AG10803 (cell line): ENCODE measurements around the gene NEK8.
"Not testable (repeated sequence)": the region's sequence is repeated elsewhere in the genome, so short reads cannot be mapped to it uniquely, and the experiment has no call there.

Source experiments
- DNase-seq: peaks from one replicate; pipeline ENCODE4 v3.0.0; 2010; ENCODE audit warnings: low read depth
- H3K4me3 ChIP-seq: 2 replicates; pipeline ENCODE4 v1.5.1; 2011; ENCODE audit warnings: mild to moderate bottlenecking, low read length, control low read depth
- TF ChIP-seq, protein P1 (sequence below): conservative IDR thresholded peaks from 2 replicates; pipeline ENCODE4 v1.5.1; 2011; ENCODE audit warnings: mild to moderate bottlenecking, low read length, control low read depth, inconsistent platforms

NEK8 gene

DNA sequence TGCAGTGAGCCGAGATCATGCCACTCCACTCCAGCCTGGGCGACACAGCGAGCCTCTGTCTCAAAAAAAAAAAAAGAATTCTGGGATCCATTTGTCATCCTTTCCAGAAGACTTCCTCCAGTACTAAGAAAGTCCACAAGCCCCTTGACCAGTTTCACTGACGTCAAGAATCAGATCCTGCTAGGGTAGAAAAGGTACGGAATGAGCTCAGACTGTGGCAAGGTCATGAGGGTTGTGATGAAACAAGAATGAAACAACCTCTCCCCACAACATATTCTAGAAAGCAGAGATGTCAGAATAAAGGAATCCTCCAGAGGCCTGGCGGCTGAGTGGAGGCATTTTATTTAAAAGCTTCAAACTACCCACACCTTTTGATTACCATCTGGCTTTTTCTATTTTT, 45.1 kb downstream of the NEK8 start:
- TF ChIP-seq, protein P1, sequence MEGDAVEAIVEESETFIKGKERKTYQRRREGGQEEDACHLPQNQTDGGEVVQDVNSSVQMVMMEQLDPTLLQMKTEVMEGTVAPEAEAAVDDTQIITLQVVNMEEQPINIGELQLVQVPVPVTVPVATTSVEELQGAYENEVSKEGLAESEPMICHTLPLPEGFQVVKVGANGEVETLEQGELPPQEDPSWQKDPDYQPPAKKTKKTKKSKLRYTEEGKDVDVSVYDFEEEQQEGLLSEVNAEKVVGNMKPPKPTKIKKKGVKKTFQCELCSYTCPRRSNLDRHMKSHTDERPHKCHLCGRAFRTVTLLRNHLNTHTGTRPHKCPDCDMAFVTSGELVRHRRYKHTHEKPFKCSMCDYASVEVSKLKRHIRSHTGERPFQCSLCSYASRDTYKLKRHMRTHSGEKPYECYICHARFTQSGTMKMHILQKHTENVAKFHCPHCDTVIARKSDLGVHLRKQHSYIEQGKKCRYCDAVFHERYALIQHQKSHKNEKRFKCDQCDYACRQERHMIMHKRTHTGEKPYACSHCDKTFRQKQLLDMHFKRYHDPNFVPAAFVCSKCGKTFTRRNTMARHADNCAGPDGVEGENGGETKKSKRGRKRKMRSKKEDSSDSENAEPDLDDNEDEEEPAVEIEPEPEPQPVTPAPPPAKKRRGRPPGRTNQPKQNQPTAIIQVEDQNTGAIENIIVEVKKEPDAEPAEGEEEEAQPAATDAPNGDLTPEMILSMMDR = no peak
- no peak for DNase-seq

DNA sequence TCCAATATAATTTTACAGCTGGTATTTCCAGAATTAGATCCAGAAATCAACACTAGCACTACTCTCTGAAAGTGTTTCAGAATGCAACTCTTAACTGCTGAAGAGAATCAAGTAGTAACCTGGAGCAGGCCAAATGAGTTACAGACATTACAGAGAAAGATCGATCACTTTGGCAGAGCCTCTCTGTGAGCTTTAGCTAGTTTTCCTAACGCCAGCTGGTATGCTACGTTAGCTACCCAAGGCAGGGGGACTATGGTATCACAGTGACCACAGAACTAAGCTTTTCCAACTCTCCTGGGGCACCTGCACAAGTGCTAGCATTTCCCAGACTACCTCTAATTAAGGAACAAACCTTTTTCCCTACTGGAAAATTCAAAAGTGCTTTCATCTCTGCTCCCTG, 45.6 kb downstream of the NEK8 start:
- TF ChIP-seq, protein P1 = no peak
- H3K4me3 ChIP-seq = no peak overlapping the region

More for the DNA sequence above, 45.1 kb downstream of the NEK8 start:
- H3K4me3 ChIP-seq = no peak overlapping the region

DNA sequence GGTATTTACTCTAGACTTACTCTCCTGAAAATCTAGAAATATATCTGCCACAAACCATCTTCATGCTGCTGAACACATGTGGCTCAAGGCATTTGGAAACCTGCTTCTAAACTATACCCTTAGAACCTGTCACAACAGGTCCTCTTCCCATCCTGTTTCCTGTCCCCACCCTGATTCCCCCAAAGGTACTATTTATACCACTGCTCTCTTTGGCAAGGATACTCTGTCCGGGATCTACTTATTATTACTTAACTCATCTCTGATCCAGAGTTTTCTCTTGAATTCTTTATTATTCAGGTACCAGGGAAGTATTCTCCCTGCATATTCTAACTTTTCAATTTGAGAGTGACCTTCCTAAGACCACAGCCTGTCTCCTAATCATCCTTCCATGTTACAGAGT, 48.6 kb downstream of the NEK8 start:
- no peak overlapping the region for H3K4me3 ChIP-seq
- DNase-seq = no peak
- TF ChIP-seq, protein P1 = no peak

More for the DNA sequence above, 45.6 kb downstream of the NEK8 start:
- DNase-seq = no peak

DNA sequence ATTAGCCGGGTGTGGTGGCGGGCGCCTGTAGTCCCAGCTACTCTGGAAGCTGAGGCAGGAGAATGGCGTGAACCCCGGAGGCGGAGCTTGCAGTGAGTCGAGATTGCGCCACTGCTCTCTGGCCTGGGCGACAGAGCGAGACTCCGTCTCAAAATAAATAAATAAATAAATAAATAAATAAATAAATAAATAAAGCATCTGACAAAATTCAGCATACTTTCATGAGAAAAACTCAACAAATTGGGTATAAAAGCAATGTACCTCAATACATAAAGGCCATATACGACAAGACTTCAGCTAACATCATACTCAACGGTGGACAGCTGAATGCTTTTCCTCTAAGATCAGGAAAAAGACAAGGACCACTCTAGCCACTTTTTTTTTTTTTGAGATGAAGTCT, 51.0 kb downstream of the NEK8 start:
- not testable (repeated sequence) for DNase-seq

DNA sequence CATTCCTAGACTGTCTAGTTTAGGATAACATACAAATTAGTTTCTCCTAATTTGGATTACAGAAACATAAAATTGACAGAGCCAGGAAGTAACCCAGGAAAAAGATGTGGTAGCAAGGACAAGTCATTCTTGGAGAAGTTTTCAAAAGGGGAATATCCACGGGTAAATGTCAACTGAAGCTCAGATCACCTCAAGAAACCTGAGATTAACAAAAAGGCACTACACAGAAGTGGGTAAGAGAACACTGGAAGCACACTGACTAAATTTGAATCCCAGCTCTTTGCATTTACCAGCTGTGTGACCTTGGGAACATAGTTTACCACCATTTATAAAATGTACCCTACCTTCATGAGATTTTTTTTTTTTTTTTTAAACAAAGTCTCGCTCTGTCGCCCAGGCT, 54.6 kb downstream of the NEK8 start:
- no peak overlapping the region for H3K4me3 ChIP-seq
- TF ChIP-seq, protein P1 = no peak
- DNase-seq = no peak

More for the DNA sequence above, 51.0 kb downstream of the NEK8 start:
- not testable (repeated sequence) for H3K4me3 ChIP-seq

DNA sequence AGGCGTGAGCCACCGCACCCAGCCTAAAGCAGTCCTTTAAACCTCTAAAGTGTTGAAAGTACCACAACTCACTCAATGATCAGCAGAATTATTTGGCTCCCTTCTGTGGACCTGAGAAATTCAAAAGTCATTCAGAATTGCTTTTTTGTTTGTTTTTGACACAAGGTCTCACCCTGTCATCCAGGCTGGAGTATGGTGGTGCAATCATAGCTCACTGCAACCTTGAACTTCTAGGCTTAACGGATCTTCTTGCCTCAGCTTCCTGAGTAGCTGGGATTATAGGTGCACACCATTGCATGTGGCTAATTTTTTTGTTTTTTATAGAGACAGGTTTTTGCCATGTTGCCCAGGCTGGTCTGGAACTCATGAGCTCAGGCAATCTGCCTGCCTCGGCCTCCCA, 59.5 kb downstream of the NEK8 start:
- TF ChIP-seq, protein P1 = no peak
- no peak for DNase-seq

More for the DNA sequence above, 59.5 kb downstream of the NEK8 start:
- H3K4me3 ChIP-seq = no peak overlapping the region
